Measurements from ENCODE around the gene CERS5.

GRCh38 chr12:50167049-50167828 lies at the start of gene CERS5:
- TF ChIP-seq EZH2 (IDR thresholded peaks at IDR 0.05; ENCODE audit: low read length) (no peak), CTCF (optimal IDR thresholded peaks at IDR 0.05 in 1 of 3, IDR thresholded peaks at IDR 0.05 in 1 of 3, conservative IDR thresholded peaks at IDR 0.05 in 1 of 3; ENCODE audit: extremely low read depth in 1 of 3, insufficient read depth in 2 of 3, low read length in 3 of 3) (no peak)

Measured in keratinocyte (primary cell).